Natural killer cell (primary cell): ENCODE data around the gene SIPA1. TPM values are rescaled to one million over a fixed set of nuclear protein-coding genes. Genes with fewer than 3 reads are reported as not detected.
"Not testable (repeated sequence)": the region's sequence is repeated elsewhere in the genome, so short reads cannot be mapped to it uniquely, and the experiment has no call there.

Source experiments
- ATAC-seq, 3 donors: fragments of 150-1000 bp in 2 of 3; fragments of 200-7000 bp in 1 of 3; cut with Tn5 transposase; 1 replicate in 1 of 3; 2 replicates in 2 of 3; pipeline ENCODE4 v1.10.0; 2021; ENCODE audit warnings: mild to moderate bottlenecking in 2 of 3, moderate library complexity in 2 of 3
- DNase-seq, 2 donors: peaks; one replicate each; pipeline versions ENCODE4 v3.0.0 to v3.0.0-alpha.2; 2013 to 2021; ENCODE audit warnings: mixed read lengths in 1 of 2
- H3K27ac ChIP-seq: one replicate; pipeline ENCODE4 v1.5.1; 2013; ENCODE audit warnings: mild to moderate bottlenecking, low read length
- H3K27me3 ChIP-seq: one replicate; pipeline ENCODE4 v1.6.1; 2013; ENCODE audit warnings: low read length; ENCODE audit not compliant: control insufficient read depth, insufficient read depth
- H3K36me3 ChIP-seq: one replicate; pipeline ENCODE4 v1.6.1; 2013; ENCODE audit warnings: low read length; ENCODE audit not compliant: control insufficient read depth, insufficient read depth
- H3K4me1 ChIP-seq: one replicate; pipeline ENCODE4 v1.6.1; 2013; ENCODE audit warnings: low read length; ENCODE audit not compliant: control insufficient read depth, insufficient read depth
- H3K4me3 ChIP-seq: one replicate; pipeline ENCODE4 v1.5.1; 2013; ENCODE audit warnings: low read length
- H3K9me3 ChIP-seq: one replicate; pipeline ENCODE4 v1.6.1; 2013; ENCODE audit warnings: low read length; ENCODE audit not compliant: control insufficient read depth, insufficient read depth
- H3K27ac Mint-ChIP-seq, 2 donors: one replicate each; pipeline ENCODE4 v1.8.0; 2022; ENCODE audit warnings: mild to moderate bottlenecking in 2 of 2, mixed read lengths in 2 of 2, moderate library complexity in 1 of 2
- H3K27me3 Mint-ChIP-seq, 2 donors: one replicate each; pipeline ENCODE4 v1.8.0; 2022; ENCODE audit warnings: low read depth in 2 of 2, mixed read lengths in 2 of 2
- H3K36me3 Mint-ChIP-seq: one replicate; pipeline ENCODE4 v1.8.0; 2022; ENCODE audit warnings: mixed read lengths
- H3K4me1 Mint-ChIP-seq, 2 donors: one replicate each; pipeline ENCODE4 v1.8.0; 2022; ENCODE audit warnings: mixed read lengths in 2 of 2
- H3K4me3 Mint-ChIP-seq: one replicate; pipeline ENCODE4 v1.8.0; 2022; ENCODE audit warnings: mild to moderate bottlenecking, moderate library complexity, mixed read lengths
- H3K9me3 Mint-ChIP-seq, 2 donors: one replicate each; pipeline ENCODE4 v1.8.0; 2022; ENCODE audit warnings: mixed read lengths in 2 of 2
- WGBS: methylation state at CpG from one replicate; pipeline ENCODE4 v1.1.7; 2013; ENCODE audit warnings: missing lambda C conversion rate; ENCODE audit not compliant: insufficient coverage; 5-methylcytosine and 5-hydroxymethylcytosine counted together
- intact Hi-C: fragments of 100-400 bp; cut with micrococcal nuclease; formaldehyde crosslinking; loops from one replicate; pipeline ENCODE4 v1.14.2; 2022
- total RNA-seq, 4 donors: library from RNA; stranded (reverse); fragments of 120-200 nt in 1 of 4; gene quantifications; one replicate each; pipeline versions ENCODE4 v1.2.3 to v1.2.4, GENCODE V29; 2013 to 2022
- TF ChIP-seq, protein P1 (sequence below): fragments of 200-600 bp; IDR thresholded peaks from one replicate; pipeline ENCODE4 v1.8.0; 2022; ENCODE audit warnings: antibody characterized with exemption

SIPA1 gene
- total RNA-seq, 3 donors from 2014 or later (not counting 1 experiment from before 2014, with no cell fraction given): 520 to 776 (median 743) TPM

DNA sequence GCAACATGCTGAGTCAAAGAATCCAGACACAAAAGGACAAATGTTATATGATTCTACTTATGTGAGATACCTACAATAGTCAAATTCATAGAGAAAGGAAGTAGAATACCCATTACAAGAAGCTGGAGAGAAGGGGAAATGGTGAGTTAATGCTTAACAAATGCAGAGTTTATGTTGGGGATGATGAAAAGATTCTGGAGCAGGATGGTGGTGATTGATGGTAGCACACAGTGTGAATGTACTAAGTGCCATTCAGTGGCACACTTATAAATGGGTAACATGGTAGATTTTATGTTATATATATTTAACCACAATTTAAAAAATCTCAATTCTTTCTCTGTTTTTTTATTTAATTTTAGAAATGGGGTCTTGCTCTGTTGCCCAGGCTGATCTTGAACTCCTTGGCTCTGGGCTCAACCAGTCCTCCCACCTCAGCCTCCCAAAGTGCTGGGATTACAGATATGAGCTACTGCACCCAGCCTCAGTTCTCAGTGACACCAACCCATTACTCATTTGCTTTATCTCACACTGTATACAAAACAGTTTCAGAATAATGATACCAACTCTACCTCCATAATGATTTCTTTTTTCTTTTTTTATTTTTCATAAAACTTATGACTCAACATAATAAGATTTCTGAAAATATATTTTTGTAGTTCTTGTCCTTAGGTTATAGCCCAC is 34.4 kb downstream of the SIPA1 start:
- Mint-ChIP-seq H3K9me3 (no peaks in the 10 kb centered on the region), H3K27ac (no peak overlapping the region), H3K4me1 (no peaks in the 10 kb centered on the region), H3K36me3 (no peaks in the 10 kb centered on the region), H3K27me3 (no peaks in the 10 kb centered on the region), H3K4me3 (no peak overlapping the region)
- H3K4me3 ChIP-seq: no peak overlapping the region
- H3K9me3 ChIP-seq: no peaks in the 10 kb centered on the region
- H3K4me1 ChIP-seq: no peaks in the 10 kb centered on the region
- TF ChIP-seq, protein P1, sequence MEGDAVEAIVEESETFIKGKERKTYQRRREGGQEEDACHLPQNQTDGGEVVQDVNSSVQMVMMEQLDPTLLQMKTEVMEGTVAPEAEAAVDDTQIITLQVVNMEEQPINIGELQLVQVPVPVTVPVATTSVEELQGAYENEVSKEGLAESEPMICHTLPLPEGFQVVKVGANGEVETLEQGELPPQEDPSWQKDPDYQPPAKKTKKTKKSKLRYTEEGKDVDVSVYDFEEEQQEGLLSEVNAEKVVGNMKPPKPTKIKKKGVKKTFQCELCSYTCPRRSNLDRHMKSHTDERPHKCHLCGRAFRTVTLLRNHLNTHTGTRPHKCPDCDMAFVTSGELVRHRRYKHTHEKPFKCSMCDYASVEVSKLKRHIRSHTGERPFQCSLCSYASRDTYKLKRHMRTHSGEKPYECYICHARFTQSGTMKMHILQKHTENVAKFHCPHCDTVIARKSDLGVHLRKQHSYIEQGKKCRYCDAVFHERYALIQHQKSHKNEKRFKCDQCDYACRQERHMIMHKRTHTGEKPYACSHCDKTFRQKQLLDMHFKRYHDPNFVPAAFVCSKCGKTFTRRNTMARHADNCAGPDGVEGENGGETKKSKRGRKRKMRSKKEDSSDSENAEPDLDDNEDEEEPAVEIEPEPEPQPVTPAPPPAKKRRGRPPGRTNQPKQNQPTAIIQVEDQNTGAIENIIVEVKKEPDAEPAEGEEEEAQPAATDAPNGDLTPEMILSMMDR: no peak
- DNase-seq (no peak), ATAC-seq (no peak)
- H3K27me3 ChIP-seq: no peaks in the 10 kb centered on the region
- intact Hi-C loops: no loop called here
- H3K36me3 ChIP-seq: no peaks in the 10 kb centered on the region
- H3K27ac ChIP-seq: no peak overlapping the region

DNA sequence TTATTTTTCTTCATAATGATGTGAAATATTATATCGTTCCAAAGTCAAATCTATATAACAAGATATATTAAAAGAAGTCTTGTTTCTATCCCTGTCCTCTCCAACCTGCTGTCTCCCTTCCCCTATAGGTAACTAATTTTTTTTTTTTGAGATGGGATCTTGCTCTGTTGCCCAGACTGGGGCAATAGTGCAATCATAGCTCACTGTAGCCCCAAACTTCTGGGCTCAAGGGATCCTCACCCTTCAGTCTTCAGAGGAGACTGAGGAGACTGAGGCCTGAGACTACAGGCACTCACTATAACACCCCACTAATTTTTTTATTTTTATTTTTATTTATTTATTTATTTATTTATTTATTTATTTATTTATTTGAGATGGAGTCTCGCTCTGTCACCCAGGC is 35.1 kb downstream of the SIPA1 start:
- H3K9me3 Mint-ChIP-seq: no peaks in the 10 kb centered on the region
- Histone ChIP-seq H3K36me3 (no peaks in the 10 kb centered on the region), H3K9me3 (no peaks in the 10 kb centered on the region), H3K27me3 (no peaks in the 10 kb centered on the region), H3K4me3 (no peak overlapping the region), H3K4me1 (no peaks in the 10 kb centered on the region), H3K27ac (no peak overlapping the region)
- H3K36me3 Mint-ChIP-seq: no peaks in the 10 kb centered on the region
- H3K4me1 Mint-ChIP-seq: no peaks in the 10 kb centered on the region
- TF ChIP-seq, protein P1: no peak
- H3K27ac Mint-ChIP-seq: no peak overlapping the region
- no CpG with 5 or more reads among the region's 2 CpGs for whole genome bisulfite sequencing
- no peak overlapping the region for H3K4me3 Mint-ChIP-seq
- DNase-seq: no peak
- H3K27me3 Mint-ChIP-seq: no peaks in the 10 kb centered on the region
- intact Hi-C loops: no loop called here
- no peak for ATAC-seq

DNA sequence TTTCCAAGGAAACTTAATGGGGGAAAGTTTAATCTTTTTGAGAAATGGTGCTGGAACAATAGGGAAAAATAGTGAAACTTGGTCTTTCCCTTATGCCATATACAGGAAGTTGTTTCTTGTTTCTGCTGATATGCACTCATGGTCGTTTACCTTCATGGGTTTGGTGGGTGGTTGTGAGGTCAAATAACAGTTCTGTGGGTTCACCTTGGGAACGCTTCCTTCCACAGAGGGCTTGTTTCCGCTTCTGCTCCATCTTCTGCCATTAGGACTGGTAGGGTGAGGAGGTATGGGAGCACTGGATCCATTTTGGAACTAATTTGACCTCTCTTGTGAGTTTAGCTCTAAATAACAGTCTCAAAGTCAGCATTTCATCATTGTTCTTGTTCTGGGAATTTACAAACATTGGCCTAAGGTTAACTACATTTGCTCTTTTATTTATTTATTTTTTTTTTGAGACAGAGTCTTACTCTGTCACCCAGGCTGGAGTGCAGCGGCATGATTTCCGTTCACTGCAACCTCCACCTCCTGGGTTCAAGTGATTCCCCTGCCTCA is 42.4 kb downstream of the SIPA1 start:
- no peak overlapping the region for H3K4me3 Mint-ChIP-seq
- no peaks in the 10 kb centered on the region for H3K36me3 Mint-ChIP-seq

DNA sequence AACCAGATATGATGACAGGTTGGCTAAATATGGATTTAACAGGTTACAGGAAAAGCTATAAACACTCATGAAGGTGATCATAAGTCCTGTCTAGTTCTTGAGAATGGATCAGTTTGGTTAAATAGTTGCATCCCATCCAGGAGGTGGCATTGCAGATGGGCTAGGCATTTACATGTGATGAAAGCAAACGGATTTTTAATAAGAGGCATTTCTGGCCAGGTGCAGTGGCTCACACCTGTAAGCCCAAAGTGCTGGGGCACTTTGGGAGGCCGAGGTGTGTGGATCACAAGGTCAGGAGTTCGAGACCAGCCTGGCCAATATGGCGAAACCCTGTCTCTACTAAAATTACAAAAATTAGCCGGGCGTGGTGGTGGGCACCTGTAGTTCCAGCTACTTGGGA is 45.6 kb downstream of the SIPA1 start:
- ATAC-seq, H3K27ac ChIP-seq, H3K27me3 Mint-ChIP-seq, H3K27ac Mint-ChIP-seq, H3K4me3 Mint-ChIP-seq, intact Hi-C loops, H3K27me3 ChIP-seq, DNase-seq, H3K4me1 Mint-ChIP-seq, H3K4me3 ChIP-seq, H3K36me3 Mint-ChIP-seq, H3K36me3 ChIP-seq, H3K9me3 ChIP-seq, H3K4me1 ChIP-seq, H3K9me3 Mint-ChIP-seq: not testable (repeated sequence)
- WGBS: 82% methylated on average over 6 of the region's 6 CpGs

More for the DNA sequence above, 42.4 kb downstream of the SIPA1 start:
- 69% methylated on average over 5 of the region's 5 CpGs for WGBS
- intact Hi-C loops: no loop called here
- no peaks in the 10 kb centered on the region for H3K9me3 Mint-ChIP-seq
- no peak for DNase-seq
- Histone ChIP-seq H3K4me1 (no peaks in the 10 kb centered on the region), H3K27ac (no peak overlapping the region), H3K9me3 (no peaks in the 10 kb centered on the region), H3K27me3 (no peaks in the 10 kb centered on the region), H3K36me3 (no peaks in the 10 kb centered on the region), H3K4me3 (no peak overlapping the region)
- H3K4me1 Mint-ChIP-seq: no peaks in the 10 kb centered on the region
- H3K27me3 Mint-ChIP-seq: no peaks in the 10 kb centered on the region
- ATAC-seq: no peak
- TF ChIP-seq, protein P1: no peak
- H3K27ac Mint-ChIP-seq: no peak overlapping the region
